Lower leg skin (tissue), 3 donors: ENCODE data around the gene MACROD1.

ENCODE experiments used
- POLR2A ChIP-seq, 2 donors: fragments of 450-650 bp; IDR thresholded peaks; one replicate each; pipeline ENCODE4 v1.6.1; 2016 to 2017; ENCODE audit warnings: antibody characterized with exemption in 2 of 2, mild to moderate bottlenecking in 1 of 2, moderate library complexity in 1 of 2
- TF ChIP-seq, protein P1 (sequence below), 3 donors: fragments of 450-650 bp; IDR thresholded peaks; one replicate each; pipeline ENCODE4 v1.5.1; 2016; ENCODE audit warnings: antibody characterized with exemption in 3 of 3, mild to moderate bottlenecking in 3 of 3, moderate library complexity in 2 of 3

DNA sequence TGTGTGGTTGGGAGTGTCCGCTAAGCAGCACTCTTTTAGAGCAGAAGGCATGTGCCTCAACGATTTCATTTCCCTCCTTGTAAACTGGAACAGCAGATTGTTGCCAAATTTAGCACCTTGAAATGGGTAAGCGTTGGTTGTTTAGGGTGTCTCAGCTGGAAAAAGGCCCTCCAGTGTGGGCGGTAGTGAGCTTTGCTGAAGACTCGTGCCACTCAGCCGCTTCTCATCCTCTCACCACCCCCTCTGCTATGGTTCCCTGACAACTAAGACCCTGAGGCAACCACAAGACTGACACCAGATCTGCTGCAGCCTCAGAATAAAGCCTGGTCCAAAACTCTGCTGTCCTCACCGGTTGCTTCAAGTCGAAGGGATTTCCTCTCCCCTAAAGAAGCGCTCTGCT is 30.7 kb upstream of the MACROD1 start:
- TF ChIP-seq, protein P1, sequence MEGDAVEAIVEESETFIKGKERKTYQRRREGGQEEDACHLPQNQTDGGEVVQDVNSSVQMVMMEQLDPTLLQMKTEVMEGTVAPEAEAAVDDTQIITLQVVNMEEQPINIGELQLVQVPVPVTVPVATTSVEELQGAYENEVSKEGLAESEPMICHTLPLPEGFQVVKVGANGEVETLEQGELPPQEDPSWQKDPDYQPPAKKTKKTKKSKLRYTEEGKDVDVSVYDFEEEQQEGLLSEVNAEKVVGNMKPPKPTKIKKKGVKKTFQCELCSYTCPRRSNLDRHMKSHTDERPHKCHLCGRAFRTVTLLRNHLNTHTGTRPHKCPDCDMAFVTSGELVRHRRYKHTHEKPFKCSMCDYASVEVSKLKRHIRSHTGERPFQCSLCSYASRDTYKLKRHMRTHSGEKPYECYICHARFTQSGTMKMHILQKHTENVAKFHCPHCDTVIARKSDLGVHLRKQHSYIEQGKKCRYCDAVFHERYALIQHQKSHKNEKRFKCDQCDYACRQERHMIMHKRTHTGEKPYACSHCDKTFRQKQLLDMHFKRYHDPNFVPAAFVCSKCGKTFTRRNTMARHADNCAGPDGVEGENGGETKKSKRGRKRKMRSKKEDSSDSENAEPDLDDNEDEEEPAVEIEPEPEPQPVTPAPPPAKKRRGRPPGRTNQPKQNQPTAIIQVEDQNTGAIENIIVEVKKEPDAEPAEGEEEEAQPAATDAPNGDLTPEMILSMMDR (IDR thresholded peaks at IDR 0.05), result no peak
- no peak for TF ChIP-seq POLR2A (IDR thresholded peaks at IDR 0.05)
